Stimulated activated memory B cell treated with anti-CD40 and anti-IgM and Interleukin-4, amounts not matched to agents 10 μg/mL and 1 μg/mL and 100 μg/mL, for 72 hours (primary cell): ENCODE data around the gene ARVCF.

Source experiments
- ATAC-seq: fragments of 150-1000 bp; cut with Tn5 transposase; 2 replicates; pipeline ENCODE4 v1.10.0; 2021
- H3K27ac Mint-ChIP-seq: one replicate; pipeline ENCODE4 v1.8.0; 2022; ENCODE audit warnings: mild to moderate bottlenecking, mixed read lengths
- H3K27me3 Mint-ChIP-seq: one replicate; pipeline ENCODE4 v1.8.0; 2022; ENCODE audit warnings: mixed read lengths
- H3K36me3 Mint-ChIP-seq: one replicate; pipeline ENCODE4 v1.8.0; 2022; ENCODE audit warnings: mixed read lengths
- H3K4me1 Mint-ChIP-seq: one replicate; pipeline ENCODE4 v1.8.0; 2022; ENCODE audit warnings: mixed read lengths
- H3K4me3 Mint-ChIP-seq: one replicate; pipeline ENCODE4 v1.8.0; 2022; ENCODE audit warnings: mild to moderate bottlenecking, moderate library complexity, mixed read lengths
- H3K9me3 Mint-ChIP-seq: one replicate; pipeline ENCODE4 v1.8.0; 2022; ENCODE audit warnings: mixed read lengths

The ARVCF gene

GRCh38 chr22:20008221-20008995 is 8.2 kb downstream of the ARVCF start:
- H3K36me3 Mint-ChIP-seq = peaks cover 11% of the 10 kb centered on the region
- no peak overlapping the region for H3K4me3 Mint-ChIP-seq
- H3K9me3 Mint-ChIP-seq = peaks cover 10% of the 10 kb centered on the region
- H3K27me3 Mint-ChIP-seq = no peaks in the 10 kb centered on the region
- no peaks in the 10 kb centered on the region for H3K4me1 Mint-ChIP-seq
- peak overlapping the region; percentile 25 for H3K27ac Mint-ChIP-seq
- ATAC-seq = peak; percentile 20

GRCh38 chr22:20004464-20004863 is 12.2 kb downstream of the ARVCF start:
- no peak overlapping the region for H3K4me3 Mint-ChIP-seq
- H3K4me1 Mint-ChIP-seq = no peaks in the 10 kb centered on the region
- peaks cover 18% of the 10 kb centered on the region for H3K9me3 Mint-ChIP-seq
- H3K27ac Mint-ChIP-seq = no peak overlapping the region
- ATAC-seq = no peak
- peaks cover 18% of the 10 kb centered on the region for H3K36me3 Mint-ChIP-seq
- no peaks in the 10 kb centered on the region for H3K27me3 Mint-ChIP-seq

GRCh38 chr22:20003304-20003703 is 13.3 kb downstream of the ARVCF start:
- Mint-ChIP-seq H3K36me3 (peaks cover 18% of the 10 kb centered on the region), H3K27me3 (no peaks in the 10 kb centered on the region), H3K9me3 (peaks cover 18% of the 10 kb centered on the region), H3K4me1 (no peaks in the 10 kb centered on the region), H3K4me3 (no peak overlapping the region), H3K27ac (no peak overlapping the region)
- no peak for ATAC-seq

GRCh38 chr22:20002636-20003035 is 14.0 kb downstream of the ARVCF start:
- Mint-ChIP-seq H3K27ac (no peak overlapping the region), H3K9me3 (peaks cover 18% of the 10 kb centered on the region), H3K27me3 (no peaks in the 10 kb centered on the region), H3K4me1 (no peaks in the 10 kb centered on the region), H3K36me3 (peaks cover 18% of the 10 kb centered on the region), H3K4me3 (no peak overlapping the region)
- no peak for ATAC-seq

DNA sequence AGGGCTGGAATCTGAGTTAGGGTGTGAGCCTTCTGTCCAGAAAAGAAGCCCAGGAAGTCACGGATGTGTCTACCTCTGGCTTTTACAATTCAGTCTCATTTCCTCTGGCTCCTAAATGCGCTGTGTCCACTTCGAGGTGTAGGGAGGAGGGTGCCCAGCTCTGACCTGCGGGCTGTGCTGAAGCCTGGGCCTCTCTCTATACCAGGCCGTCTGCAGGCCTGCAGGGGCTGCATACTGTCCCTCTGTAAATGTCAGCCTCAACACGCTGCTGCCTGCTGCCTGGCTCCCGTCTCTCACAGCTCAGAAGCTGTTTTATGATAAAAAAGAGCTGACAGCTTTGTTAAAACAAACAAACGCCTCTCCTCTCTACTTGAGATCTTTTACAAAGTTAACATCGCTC is 14.5 kb downstream of the ARVCF start:
- Mint-ChIP-seq H3K36me3 (peaks cover 18% of the 10 kb centered on the region), H3K9me3 (peaks cover 18% of the 10 kb centered on the region), H3K27ac (no peak overlapping the region), H3K4me3 (no peak overlapping the region), H3K27me3 (no peaks in the 10 kb centered on the region), H3K4me1 (no peaks in the 10 kb centered on the region)
- ATAC-seq = no peak

DNA sequence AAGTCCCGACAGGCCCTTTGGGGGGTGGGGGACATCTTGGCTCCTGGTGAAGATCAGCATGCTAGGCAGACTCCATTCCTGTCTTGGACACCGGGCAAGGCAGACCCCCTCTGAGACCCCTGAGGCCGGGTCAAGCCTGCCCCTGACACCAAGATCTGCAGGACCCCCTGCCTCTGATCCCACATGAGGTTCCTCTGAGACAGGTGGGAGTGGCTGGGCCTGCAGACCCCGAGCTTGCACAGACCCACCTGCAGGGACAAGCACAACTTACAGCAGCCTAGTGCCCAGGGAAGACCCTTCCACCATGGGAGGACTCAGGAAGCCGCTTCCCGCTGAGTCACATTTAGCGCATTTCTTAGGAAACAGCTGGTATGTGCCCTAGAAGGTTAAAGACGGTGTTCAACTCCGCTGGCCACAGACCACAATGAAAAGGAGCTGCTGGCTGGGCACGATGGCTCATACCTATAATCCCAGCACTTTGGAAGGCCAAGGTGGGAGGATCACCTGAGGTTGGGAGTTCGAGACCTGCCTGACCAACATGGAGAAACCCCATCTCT is 15.5 kb downstream of the ARVCF start:
- H3K4me3 Mint-ChIP-seq = no peak overlapping the region
- ATAC-seq = no peak
- no peak overlapping the region for H3K27ac Mint-ChIP-seq
- peaks cover 18% of the 10 kb centered on the region for H3K9me3 Mint-ChIP-seq
- peaks cover 18% of the 10 kb centered on the region for H3K36me3 Mint-ChIP-seq
- H3K27me3 Mint-ChIP-seq = no peaks in the 10 kb centered on the region
- no peaks in the 10 kb centered on the region for H3K4me1 Mint-ChIP-seq

DNA sequence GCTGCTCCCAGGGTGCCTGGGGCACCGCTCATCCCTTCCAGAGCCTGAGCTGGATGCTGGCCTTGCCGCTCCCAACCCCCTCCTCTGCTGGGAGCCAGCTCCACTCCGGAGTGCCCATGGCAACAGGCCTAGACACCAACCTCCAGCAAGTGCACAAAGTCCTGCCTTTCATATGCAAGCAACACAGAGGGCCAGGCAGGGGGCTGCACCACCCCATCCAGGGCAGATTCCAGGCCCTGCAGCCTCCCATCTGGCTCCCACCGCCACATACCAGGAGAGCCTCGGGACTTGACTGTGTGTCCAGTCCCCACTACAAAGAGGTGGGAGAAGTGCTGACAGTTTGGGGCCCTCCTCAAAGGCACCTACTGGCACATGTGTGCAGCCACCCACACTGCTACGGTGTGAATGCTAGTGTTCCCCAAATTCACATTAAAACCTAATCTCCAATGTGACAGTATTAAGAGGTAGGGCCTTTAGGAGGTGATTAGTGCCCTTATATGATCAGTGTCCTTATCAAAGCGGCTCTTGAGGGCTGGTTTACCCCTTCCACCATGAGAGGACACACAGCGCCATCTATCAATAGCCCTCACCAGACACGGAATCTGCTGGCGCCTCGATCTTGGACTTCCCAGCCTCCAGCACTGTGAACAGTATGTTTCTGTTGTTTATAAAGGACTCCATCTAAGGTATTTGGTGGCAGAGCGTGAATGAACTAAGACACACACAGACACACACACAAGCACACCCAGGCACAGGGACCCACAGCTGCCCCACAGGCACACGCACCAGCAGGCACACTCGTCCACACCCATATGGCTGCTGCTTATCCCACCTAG is 16.2 kb downstream of the ARVCF start:
- H3K4me3 Mint-ChIP-seq = no peak overlapping the region
- peaks cover under 1% of the 10 kb centered on the region for H3K27me3 Mint-ChIP-seq
- no peak overlapping the region for H3K27ac Mint-ChIP-seq
- peaks cover 18% of the 10 kb centered on the region for H3K9me3 Mint-ChIP-seq
- H3K36me3 Mint-ChIP-seq = peaks cover 18% of the 10 kb centered on the region
- no peaks in the 10 kb centered on the region for H3K4me1 Mint-ChIP-seq
- ATAC-seq = no peak

DNA sequence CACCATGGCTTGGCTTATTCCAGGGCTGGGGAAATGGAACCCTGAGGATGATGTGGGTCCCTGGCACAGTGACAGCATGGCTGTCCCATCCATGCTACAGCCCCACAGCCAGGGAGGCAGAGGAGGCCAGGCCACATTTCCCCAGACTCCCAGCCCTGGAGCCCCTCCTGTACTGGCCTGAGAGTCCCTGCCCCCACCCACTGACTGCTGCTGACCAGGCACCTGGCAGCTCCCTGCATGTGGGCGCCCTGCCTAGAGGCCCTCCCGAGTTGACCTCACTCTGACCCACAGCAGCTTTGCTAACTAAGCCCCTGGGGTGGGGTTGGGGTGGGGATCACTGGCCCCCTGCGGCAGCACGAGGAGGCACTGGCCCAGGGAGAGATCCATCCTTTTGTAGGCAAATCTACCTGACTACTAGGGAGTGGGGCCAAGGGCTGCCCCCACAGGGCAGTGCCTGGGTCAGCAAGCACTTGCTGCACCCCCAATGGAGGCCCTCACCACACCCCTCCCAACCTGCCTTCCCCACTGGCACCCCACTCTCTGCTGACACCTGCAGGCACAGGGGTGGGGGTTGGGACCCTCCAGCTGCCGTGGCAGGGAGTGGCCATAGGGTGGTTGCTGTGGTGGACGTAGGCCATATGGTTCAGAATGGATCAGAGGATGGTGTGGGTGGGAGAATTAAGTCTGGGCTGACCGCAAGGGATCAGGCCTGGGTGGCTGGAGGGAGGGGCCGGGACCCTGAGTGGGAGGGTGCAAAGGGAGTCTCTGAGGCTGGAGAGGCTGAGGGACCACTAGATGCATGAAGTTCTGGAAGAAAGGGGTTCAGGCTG is 17.4 kb downstream of the ARVCF start:
- Mint-ChIP-seq H3K36me3 (peaks cover 15% of the 10 kb centered on the region), H3K9me3 (peaks cover 13% of the 10 kb centered on the region), H3K27ac (no peak overlapping the region), H3K4me3 (no peak overlapping the region), H3K27me3 (peaks cover 13% of the 10 kb centered on the region), H3K4me1 (no peaks in the 10 kb centered on the region)
- ATAC-seq = no peak

DNA sequence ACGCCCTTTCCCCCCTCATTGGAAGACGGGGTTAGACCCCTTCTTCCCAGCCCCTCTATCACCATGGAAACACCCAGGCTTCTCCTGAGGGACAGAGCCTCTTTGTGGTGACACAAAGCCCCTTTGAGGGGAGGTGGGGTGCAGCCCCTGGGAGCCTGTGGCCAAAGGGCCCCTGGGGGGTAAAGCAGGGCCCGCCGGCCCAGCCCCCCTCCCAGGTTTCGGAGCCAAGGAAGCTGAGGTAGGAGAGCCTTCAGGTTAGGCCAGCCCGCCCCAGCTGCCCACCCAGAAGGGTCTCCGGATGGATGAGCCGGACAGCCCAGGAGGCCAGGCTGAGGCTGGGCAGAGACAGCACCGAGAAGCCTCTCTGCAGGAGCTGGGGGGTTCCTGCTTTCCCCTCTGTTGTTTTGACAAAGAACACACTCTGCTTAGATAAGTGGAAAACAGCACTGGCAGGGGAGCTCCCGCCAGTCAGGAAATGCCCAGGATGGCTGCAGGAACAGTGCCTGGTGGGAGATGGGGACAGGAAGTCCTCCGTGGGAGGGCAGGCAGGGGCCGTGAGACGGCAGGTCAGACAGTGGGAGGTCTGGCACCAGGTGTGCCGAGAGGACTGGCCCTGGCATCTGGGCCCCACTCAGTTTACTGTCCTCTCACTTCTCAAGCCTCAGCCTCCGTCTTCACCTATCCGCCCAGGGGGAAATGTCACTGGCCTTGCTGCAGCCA is 18.2 kb downstream of the ARVCF start:
- no peaks in the 10 kb centered on the region for H3K4me1 Mint-ChIP-seq
- H3K9me3 Mint-ChIP-seq = peaks cover 12% of the 10 kb centered on the region
- H3K4me3 Mint-ChIP-seq = no peak overlapping the region
- no peak overlapping the region for H3K27ac Mint-ChIP-seq
- H3K36me3 Mint-ChIP-seq = peaks cover 8% of the 10 kb centered on the region
- peaks cover 21% of the 10 kb centered on the region for H3K27me3 Mint-ChIP-seq
- ATAC-seq = no peak

DNA sequence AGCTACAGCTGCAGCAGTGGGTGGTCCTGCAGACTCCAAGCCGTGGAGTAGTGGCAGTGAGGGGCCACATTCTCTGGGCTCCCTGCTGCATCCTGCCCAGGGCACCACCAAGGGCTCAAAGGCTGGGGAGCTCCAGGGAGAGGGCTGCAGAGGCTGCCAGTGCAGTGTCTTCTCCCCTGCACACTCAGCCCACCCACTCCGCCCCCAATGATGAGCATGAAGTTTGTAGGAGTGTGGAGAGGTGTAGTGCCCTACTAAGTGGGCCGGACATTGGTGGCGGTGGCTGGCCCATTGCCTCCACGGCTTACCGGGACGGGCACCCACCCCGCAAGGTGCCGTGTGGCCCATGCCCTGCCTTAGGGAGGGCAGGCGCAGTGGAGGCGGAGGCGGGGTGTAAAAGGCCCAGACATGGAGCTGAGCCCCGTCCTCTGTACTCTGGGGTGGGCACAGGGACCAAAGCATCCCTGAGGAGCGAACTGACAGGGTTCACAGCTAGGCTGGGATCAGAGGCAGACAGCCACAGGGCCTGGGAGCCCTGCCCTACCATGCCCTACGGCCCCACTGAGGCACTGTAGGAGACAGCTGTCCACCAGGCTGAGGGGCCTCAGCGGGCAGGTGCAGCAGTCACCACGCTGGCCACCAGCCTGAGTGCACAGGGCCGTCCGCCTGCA is 18.9 kb downstream of the ARVCF start:
- no peak overlapping the region for H3K27ac Mint-ChIP-seq
- H3K36me3 Mint-ChIP-seq = peaks cover under 1% of the 10 kb centered on the region
- no peak overlapping the region for H3K4me3 Mint-ChIP-seq
- H3K9me3 Mint-ChIP-seq = peaks cover 5% of the 10 kb centered on the region
- no peaks in the 10 kb centered on the region for H3K4me1 Mint-ChIP-seq
- ATAC-seq = no peak
- peaks cover 21% of the 10 kb centered on the region for H3K27me3 Mint-ChIP-seq

GRCh38 chr22:19996694-19997384 is 19.8 kb downstream of the ARVCF start:
- H3K27me3 Mint-ChIP-seq = peaks cover 21% of the 10 kb centered on the region
- no peaks in the 10 kb centered on the region for H3K4me1 Mint-ChIP-seq
- no peak overlapping the region for H3K4me3 Mint-ChIP-seq
- H3K36me3 Mint-ChIP-seq = no peaks in the 10 kb centered on the region
- no peak for ATAC-seq
- H3K9me3 Mint-ChIP-seq = peaks cover 4% of the 10 kb centered on the region
- no peak overlapping the region for H3K27ac Mint-ChIP-seq

DNA sequence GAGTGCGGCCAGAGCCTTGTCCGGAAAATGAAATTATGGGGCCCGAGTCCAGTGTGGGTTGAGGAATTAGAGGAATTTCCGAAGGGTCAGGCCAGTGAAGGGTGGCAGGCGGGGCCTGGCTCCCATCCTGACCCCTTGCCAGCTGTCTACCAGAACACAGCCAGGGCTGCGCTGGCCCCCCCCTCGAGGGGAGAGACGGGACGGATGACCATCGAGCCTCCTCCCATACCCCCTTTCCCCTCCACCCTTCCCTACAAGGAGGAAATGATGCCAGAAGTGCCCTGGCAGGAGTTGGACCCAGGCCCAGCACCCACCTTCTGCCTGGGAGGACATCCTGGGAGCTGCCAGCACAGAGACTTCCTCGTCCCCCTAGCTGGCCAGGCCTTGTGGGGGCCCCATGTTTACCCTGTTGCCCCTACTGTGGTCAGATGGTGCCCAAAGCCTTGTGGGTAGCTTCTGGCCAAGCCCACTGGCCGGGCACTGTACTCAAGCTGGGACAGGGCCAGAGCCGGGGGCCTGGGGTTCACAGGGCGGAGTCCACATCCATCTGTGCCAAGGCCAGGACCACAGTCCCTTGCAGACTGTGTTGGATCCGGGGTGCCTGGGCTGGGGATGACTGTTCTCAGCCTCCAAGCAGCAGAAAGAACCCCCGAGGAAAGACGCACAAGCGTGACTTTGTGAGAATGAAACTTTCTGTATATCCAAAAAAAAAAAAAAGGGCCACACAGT is 20.8 kb downstream of the ARVCF start:
- peaks cover 4% of the 10 kb centered on the region for H3K9me3 Mint-ChIP-seq
- peaks cover 21% of the 10 kb centered on the region for H3K27me3 Mint-ChIP-seq
- H3K27ac Mint-ChIP-seq = no peak overlapping the region
- H3K4me1 Mint-ChIP-seq = no peaks in the 10 kb centered on the region
- H3K36me3 Mint-ChIP-seq = no peaks in the 10 kb centered on the region
- ATAC-seq = no peak
- no peak overlapping the region for H3K4me3 Mint-ChIP-seq
